Sigmoid colon (tissue), 7 donors: ENCODE results near the gene PDGFRB. TPM values are rescaled to one million over a fixed set of nuclear protein-coding genes. Genes with fewer than 3 reads are reported as not detected.

Experiments
- DNase-seq: peaks from one replicate; pipeline ENCODE4 v3.0.0-alpha.2; 2019
- H3K27ac ChIP-seq, 4 donors: fragments of 200-600 bp; sonication (generic); one replicate each; pipeline ENCODE4 v1.5.1; 2016 to 2019; ENCODE audit warnings: mild to moderate bottlenecking in 1 of 4
- H3K27me3 ChIP-seq, 3 donors: fragments of 200-600 bp; sonication (generic); one replicate each; pipeline ENCODE4 v1.5.1; 2019; ENCODE audit warnings: mild to moderate bottlenecking in 1 of 3
- H3K36me3 ChIP-seq, 4 donors: fragments of 200-600 bp; sonication (generic); one replicate each; pipeline ENCODE4 v1.5.1; 2016 to 2019
- H3K4me1 ChIP-seq, 4 donors: fragments of 200-600 bp; sonication (generic); one replicate each; pipeline ENCODE4 v1.5.1; 2017 to 2019
- H3K4me3 ChIP-seq, 4 donors: fragments of 200-600 bp; sonication (generic); one replicate each; pipeline ENCODE4 v1.5.1; 2017 to 2019; ENCODE audit warnings: mild to moderate bottlenecking in 2 of 4, moderate library complexity in 1 of 4
- H3K9me3 ChIP-seq, 4 donors: fragments of 200-600 bp in 3 of 4; sonication (generic) in 3 of 4; one replicate each; pipeline versions ENCODE4 v1.5.1 to v1.6.1; 2013 to 2019
- EP300 ChIP-seq, 4 donors: sonication (generic); formaldehyde crosslinking; IDR thresholded peaks; one replicate each; pipeline ENCODE4 v1.6.1; 2017; ENCODE audit warnings: antibody characterized with exemption in 4 of 4
- POLR2A ChIP-seq, 2 donors: fragments of 450-650 bp; IDR thresholded peaks; one replicate each; pipeline ENCODE4 v1.6.1; 2016; ENCODE audit warnings: antibody characterized with exemption in 2 of 2, mild to moderate bottlenecking in 2 of 2, moderate library complexity in 2 of 2
- POLR2AphosphoS5 ChIP-seq, 4 donors: sonication (generic); formaldehyde crosslinking; IDR thresholded peaks; one replicate each; pipeline ENCODE4 v1.6.1; 2017; ENCODE audit warnings: antibody characterized with exemption in 4 of 4
- WGBS, 2 donors: extraction: QIAGEN DNeasy Blood & Tissue Kit; methylation state at CpG; one replicate each; pipeline ENCODE4 v1.1.7; 2013; 5-methylcytosine and 5-hydroxymethylcytosine counted together
- intact Hi-C: fragments of 100-400 bp; cut with DNase I; formaldehyde crosslinking; loops from one replicate; pipeline ENCODE4 v1.15.1; 2023
- polyA plus RNA-seq, 3 donors: library from polyadenylated mRNA; stranded (reverse); fragments of 200-250 nt; gene quantifications; one replicate each; pipeline ENCODE4 v1.2.3, GENCODE V29; 2013
- small RNA-seq, 3 donors: library from RNA; depleted of rRNA; stranded (forward); fragments of <200 nt; gene quantifications; one replicate each; pipeline ENCODE3, GENCODE V24; 2016
- total RNA-seq, 4 donors: library from RNA; depleted of rRNA; stranded (reverse); fragments of >200 nt; gene quantifications; one replicate each; pipeline ENCODE4 v1.1.0, GENCODE V29; 2016
- TF ChIP-seq, protein P1 (sequence below), 4 experiments: fragments of 450-650 bp in 3 of 4; fragments of 200-600 bp in 1 of 4; IDR thresholded peaks; one replicate each; pipeline ENCODE4 v1.5.1; 2016 to 2019; ENCODE audit warnings: antibody characterized with exemption in 4 of 4, mild to moderate bottlenecking in 3 of 4, moderate library complexity in 2 of 4
- donor health status: healthy with polysubstance abuse.
- donor health status: Bipolar disorder and iron deficiency.
- donor health status: healthy.

PDGFRB gene
- total and polyA plus RNA-seq, 7 donors = 3.9 to 104 (median 54.9) TPM

DNA sequence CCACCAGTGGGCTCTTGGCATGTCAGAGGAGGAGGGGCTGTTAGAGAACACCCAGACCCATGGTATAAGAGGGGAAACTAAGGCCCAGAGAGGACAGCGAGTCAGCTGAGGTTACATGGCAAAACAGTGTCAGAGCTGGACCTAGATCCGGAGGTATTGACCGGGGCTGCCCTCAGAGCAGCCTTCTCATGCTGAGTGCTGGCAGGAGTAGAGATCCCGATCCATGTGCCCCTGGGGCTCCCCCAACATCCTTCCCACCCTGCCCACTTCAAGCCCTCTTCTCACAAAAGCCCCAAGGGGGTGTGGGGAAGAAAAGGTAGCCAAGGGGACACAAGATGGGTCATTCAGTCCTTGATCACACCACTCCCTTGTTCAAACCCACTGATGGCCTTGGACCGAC lies 89.2 kb downstream of the PDGFRB start:
- H3K4me3 ChIP-seq = no peak overlapping the region
- peak; percentile 37 for DNase-seq
- intact Hi-C loops = no loop called here
- no peaks in the 10 kb centered on the region for H3K9me3 ChIP-seq
- TF ChIP-seq POLR2A (IDR thresholded peaks at IDR 0.05) (no peak), EP300 (IDR thresholded peaks at IDR 0.05) (no peak), POLR2AphosphoS5 (IDR thresholded peaks at IDR 0.05) (no peak)
- TF ChIP-seq, protein P1, sequence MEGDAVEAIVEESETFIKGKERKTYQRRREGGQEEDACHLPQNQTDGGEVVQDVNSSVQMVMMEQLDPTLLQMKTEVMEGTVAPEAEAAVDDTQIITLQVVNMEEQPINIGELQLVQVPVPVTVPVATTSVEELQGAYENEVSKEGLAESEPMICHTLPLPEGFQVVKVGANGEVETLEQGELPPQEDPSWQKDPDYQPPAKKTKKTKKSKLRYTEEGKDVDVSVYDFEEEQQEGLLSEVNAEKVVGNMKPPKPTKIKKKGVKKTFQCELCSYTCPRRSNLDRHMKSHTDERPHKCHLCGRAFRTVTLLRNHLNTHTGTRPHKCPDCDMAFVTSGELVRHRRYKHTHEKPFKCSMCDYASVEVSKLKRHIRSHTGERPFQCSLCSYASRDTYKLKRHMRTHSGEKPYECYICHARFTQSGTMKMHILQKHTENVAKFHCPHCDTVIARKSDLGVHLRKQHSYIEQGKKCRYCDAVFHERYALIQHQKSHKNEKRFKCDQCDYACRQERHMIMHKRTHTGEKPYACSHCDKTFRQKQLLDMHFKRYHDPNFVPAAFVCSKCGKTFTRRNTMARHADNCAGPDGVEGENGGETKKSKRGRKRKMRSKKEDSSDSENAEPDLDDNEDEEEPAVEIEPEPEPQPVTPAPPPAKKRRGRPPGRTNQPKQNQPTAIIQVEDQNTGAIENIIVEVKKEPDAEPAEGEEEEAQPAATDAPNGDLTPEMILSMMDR (IDR thresholded peaks at IDR 0.05) = no peak
- no peaks in the 10 kb centered on the region for H3K36me3 ChIP-seq
- H3K4me1 ChIP-seq = no peaks in the 10 kb centered on the region
- WGBS, 2 donors = 92 to 93% methylated on average over 5 of the region's 5 CpGs
- peak overlapping the region in 1 of 4 donors; percentile 3 for H3K27ac ChIP-seq
- no peaks in the 10 kb centered on the region for H3K27me3 ChIP-seq

DNA sequence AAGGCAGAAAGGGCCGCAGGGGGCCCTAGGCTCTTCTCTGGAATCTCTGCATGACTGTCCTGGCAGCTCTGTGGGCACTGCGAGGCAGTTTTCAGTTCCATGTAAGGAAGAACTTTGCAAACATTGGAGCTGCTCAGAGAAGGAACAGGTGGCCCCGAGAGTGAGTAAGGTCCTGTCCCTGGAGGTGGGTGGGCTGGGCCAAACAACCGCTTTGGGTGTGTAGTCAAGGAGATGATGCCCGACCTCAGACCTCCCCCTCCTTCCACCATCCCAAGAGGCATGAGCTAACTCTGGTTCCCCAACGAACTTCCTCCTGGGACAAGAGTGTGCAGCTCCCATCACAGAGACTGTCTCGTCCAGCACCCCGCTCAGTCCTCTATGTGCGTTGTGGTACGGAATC lies 89.8 kb downstream of the PDGFRB start:
- H3K4me1 ChIP-seq = no peaks in the 10 kb centered on the region
- H3K27ac ChIP-seq = peak overlapping the region in 2 of 4 donors; percentile 16 to 22
- no peaks in the 10 kb centered on the region for H3K9me3 ChIP-seq
- H3K36me3 ChIP-seq = no peaks in the 10 kb centered on the region
- no peaks in the 10 kb centered on the region for H3K27me3 ChIP-seq
- intact Hi-C loops = no loop called here
- 60 to 76% methylated on average over 10 of the region's 10 CpGs for WGBS, 2 donors
- no peak overlapping the region for H3K4me3 ChIP-seq
- no peak for TF ChIP-seq EP300 (IDR thresholded peaks at IDR 0.05)
- no peak for TF ChIP-seq POLR2AphosphoS5 (IDR thresholded peaks at IDR 0.05)
- TF ChIP-seq, protein P1 (IDR thresholded peaks at IDR 0.05) = no peak
- TF ChIP-seq POLR2A (IDR thresholded peaks at IDR 0.05) = no peak
- peak; percentile 71 for DNase-seq

DNA sequence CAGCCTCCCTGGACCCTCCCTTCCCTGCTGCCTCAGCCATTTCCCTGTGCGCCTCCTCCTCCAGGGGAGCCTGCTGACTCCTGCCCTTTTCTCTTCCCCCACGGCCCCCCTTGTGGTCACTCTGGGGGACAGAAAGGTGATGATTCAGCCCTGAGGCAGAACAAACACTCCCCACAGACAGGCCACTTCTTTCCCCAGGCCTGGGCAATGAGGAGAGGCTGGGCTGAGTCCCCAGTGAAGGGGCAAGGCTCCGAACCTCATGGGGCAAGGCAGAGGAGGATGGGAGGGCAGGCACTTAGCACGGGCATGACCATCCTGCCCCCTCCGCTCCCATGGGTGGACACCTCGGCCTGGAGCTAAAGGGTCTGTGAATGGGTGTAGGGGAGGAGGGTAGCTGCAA lies 90.3 kb downstream of the PDGFRB start:
- Histone ChIP-seq H3K4me3 (no peak overlapping the region), H3K27me3 (no peaks in the 10 kb centered on the region), H3K9me3 (no peaks in the 10 kb centered on the region), H3K27ac (peak overlapping the region in 2 of 4 donors; percentile 16 to 22), H3K4me1 (no peaks in the 10 kb centered on the region), H3K36me3 (no peaks in the 10 kb centered on the region)
- DNase-seq = peak; percentile 63
- intact Hi-C loops = no loop called here
- 77 to 79% methylated on average over 6 of the region's 6 CpGs for WGBS, 2 donors
- TF ChIP-seq EP300 (IDR thresholded peaks at IDR 0.05) = no peak
- TF ChIP-seq POLR2AphosphoS5 (IDR thresholded peaks at IDR 0.05) = no peak
- TF ChIP-seq, protein P1 (IDR thresholded peaks at IDR 0.05) = no peak
- TF ChIP-seq POLR2A (IDR thresholded peaks at IDR 0.05) = no peak

DNA sequence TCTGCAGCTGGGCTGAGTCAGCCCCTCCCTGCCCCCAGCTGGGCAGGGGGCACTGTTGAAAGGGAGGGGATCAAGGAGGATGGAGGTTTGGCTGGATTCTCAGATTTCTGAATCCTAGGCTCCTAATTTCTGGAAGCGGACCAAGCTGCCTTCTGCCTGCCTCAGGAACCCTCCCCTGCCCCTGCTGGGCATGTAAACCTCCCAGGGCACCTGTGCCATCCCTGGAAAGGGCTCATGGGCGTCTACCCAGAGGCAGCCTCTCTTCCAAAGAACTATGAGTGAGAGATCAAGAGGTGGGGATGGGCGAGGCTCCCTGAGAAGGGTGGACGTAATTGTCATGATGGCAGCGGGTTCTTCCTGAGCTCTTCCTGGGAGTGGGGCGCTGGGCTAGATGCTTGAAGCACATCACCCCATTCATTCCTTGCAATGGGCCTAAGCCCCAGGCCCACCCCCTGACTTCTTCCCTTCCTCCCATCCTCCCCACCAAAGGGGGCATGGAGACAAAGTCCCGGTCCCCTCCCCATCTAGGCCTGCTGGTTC lies 90.9 kb downstream of the PDGFRB start:
- peak; percentile 54 for DNase-seq
- intact Hi-C loops = no loop called here
- Histone ChIP-seq H3K4me1 (no peaks in the 10 kb centered on the region), H3K27me3 (no peaks in the 10 kb centered on the region), H3K4me3 (no peak overlapping the region), H3K27ac (peak overlapping the region in 1 of 4 donors; percentile 1), H3K9me3 (no peaks in the 10 kb centered on the region), H3K36me3 (no peaks in the 10 kb centered on the region)
- TF ChIP-seq, protein P1 (IDR thresholded peaks at IDR 0.05) = no peak
- TF ChIP-seq POLR2AphosphoS5 (IDR thresholded peaks at IDR 0.05) (no peak), EP300 (IDR thresholded peaks at IDR 0.05) (no peak), POLR2A (IDR thresholded peaks at IDR 0.05) (no peak)
- 74 to 80% methylated on average over 7 of the region's 7 CpGs for WGBS, 2 donors

Small RNAs within 50 kb of the gene (small RNA-seq; reads per million reads assigned to genes)
- gene RF00019 = 0 reads per million in 3 donors

Other genes with a start within 250 kb of the PDGFRB start
- gene PDE6A, start 211.1 kb downstream of the PDGFRB start, total RNA-seq = not detected
- 1 to 10 TPM; 1.6 to 2.8 (median 2.4) TPM for gene PDE6A, start 211.1 kb downstream of the PDGFRB start, polyA plus RNA-seq
- gene SLC26A2, start 195.1 kb downstream of the PDGFRB start, total RNA-seq = 10 to 100 TPM in 1 of 4 donors, 1 to 10 TPM in 3; 6.4 to 12.1 (median 7.0) TPM
- gene SLC26A2, start 195.1 kb downstream of the PDGFRB start, polyA plus RNA-seq = 10 to 100 TPM; 40.2 to 88.8 (median 42.8) TPM
- 10 to 100 TPM in 1 of 4 donors, 1 to 10 TPM in 3; 1.6 to 11.4 (median 3.8) TPM for gene TIGD6, start 155.2 kb downstream of the PDGFRB start, total RNA-seq
- 1 to 10 TPM in 2 of 3 donors, under 1 TPM in 1; 0.60 to 2.4 (median 1.4) TPM for gene TIGD6, start 155.2 kb downstream of the PDGFRB start, polyA plus RNA-seq
- 10 to 100 TPM; 13.9 to 28.8 (median 21.0) TPM for gene HMGXB3, start 155.1 kb downstream of the PDGFRB start, total RNA-seq
- 10 to 100 TPM in 1 of 3 donors, 1 to 10 TPM in 2; 3.6 to 22.5 (median 6.5) TPM for gene HMGXB3, start 155.1 kb downstream of the PDGFRB start, polyA plus RNA-seq
- 10 to 100 TPM; 21.9 to 44.4 (median 36.0) TPM for gene CSF1R, start 69.3 kb downstream of the PDGFRB start, total RNA-seq
- 10 to 100 TPM; 10.8 to 26.1 (median 16.3) TPM for gene CSF1R, start 69.3 kb downstream of the PDGFRB start, polyA plus RNA-seq
- 1 to 10 TPM in 1 of 4 donors, under 1 TPM in 1, not detected in 2; 0.71 to 1.4 TPM for gene CDX1, start 10.9 kb upstream of the PDGFRB start, total RNA-seq
- gene CDX1, start 10.9 kb upstream of the PDGFRB start, polyA plus RNA-seq = 100 to 1,000 TPM; 325 to 455 (median 330) TPM
- not detected for gene SLC6A7, start 34.2 kb upstream of the PDGFRB start, total RNA-seq
- gene SLC6A7, start 34.2 kb upstream of the PDGFRB start, polyA plus RNA-seq = 10 to 100 TPM in 1 of 3 donors, under 1 TPM in 2; 0.46 to 10.8 (median 0.60) TPM
- gene CAMK2A, start 133.9 kb upstream of the PDGFRB start, total RNA-seq = 1 to 10 TPM in 2 of 4 donors, under 1 TPM in 2; 0.49 to 2.1 (median 1.2) TPM
- under 1 TPM in 2 of 3 donors, not detected in 1; 0.44 to 0.60 TPM for gene CAMK2A, start 133.9 kb upstream of the PDGFRB start, polyA plus RNA-seq
- 1 to 10 TPM; 1.4 to 3.3 (median 2.3) TPM for gene ARSI, start 147.1 kb upstream of the PDGFRB start, total RNA-seq
- gene ARSI, start 147.1 kb upstream of the PDGFRB start, polyA plus RNA-seq = under 1 TPM in 1 of 3 donors, not detected in 2; 0.63 TPM
- 10 to 100 TPM; 17.4 to 28.1 (median 23.6) TPM for gene TCOF1, start 201.9 kb upstream of the PDGFRB start, total RNA-seq
- gene TCOF1, start 201.9 kb upstream of the PDGFRB start, polyA plus RNA-seq = 10 to 100 TPM in 1 of 3 donors, 1 to 10 TPM in 2; 5.4 to 26.4 (median 6.2) TPM